Panc1 (cell line): ENCODE results near the gene SHISAL1.

Source experiments
- TCF7L2 ChIP-seq: IDR thresholded peaks from 2 replicates; pipeline ENCODE4 v1.6.1; 2011; ENCODE audit warnings: mild to moderate bottlenecking, low read depth, low read length, inconsistent platforms
- TF ChIP-seq, protein P1 (sequence below): fragments of 450-650 bp; IDR thresholded peaks from 2 replicates; pipeline ENCODE4 v1.5.1; 2017; ENCODE audit warnings: mild to moderate bottlenecking
- TF ChIP-seq, protein P2 (sequence below), 2 experiments: IDR thresholded peaks; 2 replicates each; pipeline ENCODE4 v1.6.1; 2011 to 2012; ENCODE audit warnings: low read depth in 2 of 2, control low read depth in 1 of 2, low read length in 1 of 2, mild to moderate bottlenecking in 1 of 2, moderate library complexity in 1 of 2; ENCODE audit not compliant: insufficient read depth in 1 of 2

DNA sequence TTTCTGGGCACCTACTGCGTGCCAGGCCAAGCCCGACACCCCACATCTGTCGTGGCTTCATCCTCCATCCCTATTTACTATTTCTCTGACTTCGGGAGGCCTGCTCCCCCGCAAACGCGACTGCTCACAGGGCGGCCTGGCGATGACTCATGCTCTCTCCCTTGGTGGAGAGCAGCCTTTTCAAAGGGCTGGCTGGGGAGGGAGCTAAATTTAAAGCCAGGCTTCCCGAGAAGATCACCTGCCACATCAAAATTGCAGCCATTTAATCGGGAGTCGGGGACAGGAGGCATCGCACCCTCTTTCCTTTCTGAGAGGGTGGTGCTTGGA lies 24.9 kb upstream of the SHISAL1 start:
- TF ChIP-seq, protein P1, sequence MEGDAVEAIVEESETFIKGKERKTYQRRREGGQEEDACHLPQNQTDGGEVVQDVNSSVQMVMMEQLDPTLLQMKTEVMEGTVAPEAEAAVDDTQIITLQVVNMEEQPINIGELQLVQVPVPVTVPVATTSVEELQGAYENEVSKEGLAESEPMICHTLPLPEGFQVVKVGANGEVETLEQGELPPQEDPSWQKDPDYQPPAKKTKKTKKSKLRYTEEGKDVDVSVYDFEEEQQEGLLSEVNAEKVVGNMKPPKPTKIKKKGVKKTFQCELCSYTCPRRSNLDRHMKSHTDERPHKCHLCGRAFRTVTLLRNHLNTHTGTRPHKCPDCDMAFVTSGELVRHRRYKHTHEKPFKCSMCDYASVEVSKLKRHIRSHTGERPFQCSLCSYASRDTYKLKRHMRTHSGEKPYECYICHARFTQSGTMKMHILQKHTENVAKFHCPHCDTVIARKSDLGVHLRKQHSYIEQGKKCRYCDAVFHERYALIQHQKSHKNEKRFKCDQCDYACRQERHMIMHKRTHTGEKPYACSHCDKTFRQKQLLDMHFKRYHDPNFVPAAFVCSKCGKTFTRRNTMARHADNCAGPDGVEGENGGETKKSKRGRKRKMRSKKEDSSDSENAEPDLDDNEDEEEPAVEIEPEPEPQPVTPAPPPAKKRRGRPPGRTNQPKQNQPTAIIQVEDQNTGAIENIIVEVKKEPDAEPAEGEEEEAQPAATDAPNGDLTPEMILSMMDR = no peak
- TF ChIP-seq TCF7L2 = no peak
- TF ChIP-seq, protein P2, sequence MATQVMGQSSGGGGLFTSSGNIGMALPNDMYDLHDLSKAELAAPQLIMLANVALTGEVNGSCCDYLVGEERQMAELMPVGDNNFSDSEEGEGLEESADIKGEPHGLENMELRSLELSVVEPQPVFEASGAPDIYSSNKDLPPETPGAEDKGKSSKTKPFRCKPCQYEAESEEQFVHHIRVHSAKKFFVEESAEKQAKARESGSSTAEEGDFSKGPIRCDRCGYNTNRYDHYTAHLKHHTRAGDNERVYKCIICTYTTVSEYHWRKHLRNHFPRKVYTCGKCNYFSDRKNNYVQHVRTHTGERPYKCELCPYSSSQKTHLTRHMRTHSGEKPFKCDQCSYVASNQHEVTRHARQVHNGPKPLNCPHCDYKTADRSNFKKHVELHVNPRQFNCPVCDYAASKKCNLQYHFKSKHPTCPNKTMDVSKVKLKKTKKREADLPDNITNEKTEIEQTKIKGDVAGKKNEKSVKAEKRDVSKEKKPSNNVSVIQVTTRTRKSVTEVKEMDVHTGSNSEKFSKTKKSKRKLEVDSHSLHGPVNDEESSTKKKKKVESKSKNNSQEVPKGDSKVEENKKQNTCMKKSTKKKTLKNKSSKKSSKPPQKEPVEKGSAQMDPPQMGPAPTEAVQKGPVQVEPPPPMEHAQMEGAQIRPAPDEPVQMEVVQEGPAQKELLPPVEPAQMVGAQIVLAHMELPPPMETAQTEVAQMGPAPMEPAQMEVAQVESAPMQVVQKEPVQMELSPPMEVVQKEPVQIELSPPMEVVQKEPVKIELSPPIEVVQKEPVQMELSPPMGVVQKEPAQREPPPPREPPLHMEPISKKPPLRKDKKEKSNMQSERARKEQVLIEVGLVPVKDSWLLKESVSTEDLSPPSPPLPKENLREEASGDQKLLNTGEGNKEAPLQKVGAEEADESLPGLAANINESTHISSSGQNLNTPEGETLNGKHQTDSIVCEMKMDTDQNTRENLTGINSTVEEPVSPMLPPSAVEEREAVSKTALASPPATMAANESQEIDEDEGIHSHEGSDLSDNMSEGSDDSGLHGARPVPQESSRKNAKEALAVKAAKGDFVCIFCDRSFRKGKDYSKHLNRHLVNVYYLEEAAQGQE (IDR thresholded peaks at IDR 0.05; ENCODE audit: insufficient read depth in 1 of 2, low read depth in 2 of 2, low read length in 1 of 2) = no peak
